ENCODE data around the gene BSG.
"Not testable (repeated sequence)": the region's sequence is repeated elsewhere in the genome, so short reads cannot be mapped to it uniquely, and the experiment has no call there.

Gene BSG

GRCh38 chr19:621191-621590, 48.8 kb downstream of the BSG start:
- DNase-seq = not testable (repeated sequence)

- no peak for DNase-seq
Observed at GRCh38 chr19:621819-622218, 49.4 kb downstream of the BSG start.

- DNase-seq = no peak
Observed at GRCh38 chr19:622666-623065, 50.3 kb downstream of the BSG start.

DNA sequence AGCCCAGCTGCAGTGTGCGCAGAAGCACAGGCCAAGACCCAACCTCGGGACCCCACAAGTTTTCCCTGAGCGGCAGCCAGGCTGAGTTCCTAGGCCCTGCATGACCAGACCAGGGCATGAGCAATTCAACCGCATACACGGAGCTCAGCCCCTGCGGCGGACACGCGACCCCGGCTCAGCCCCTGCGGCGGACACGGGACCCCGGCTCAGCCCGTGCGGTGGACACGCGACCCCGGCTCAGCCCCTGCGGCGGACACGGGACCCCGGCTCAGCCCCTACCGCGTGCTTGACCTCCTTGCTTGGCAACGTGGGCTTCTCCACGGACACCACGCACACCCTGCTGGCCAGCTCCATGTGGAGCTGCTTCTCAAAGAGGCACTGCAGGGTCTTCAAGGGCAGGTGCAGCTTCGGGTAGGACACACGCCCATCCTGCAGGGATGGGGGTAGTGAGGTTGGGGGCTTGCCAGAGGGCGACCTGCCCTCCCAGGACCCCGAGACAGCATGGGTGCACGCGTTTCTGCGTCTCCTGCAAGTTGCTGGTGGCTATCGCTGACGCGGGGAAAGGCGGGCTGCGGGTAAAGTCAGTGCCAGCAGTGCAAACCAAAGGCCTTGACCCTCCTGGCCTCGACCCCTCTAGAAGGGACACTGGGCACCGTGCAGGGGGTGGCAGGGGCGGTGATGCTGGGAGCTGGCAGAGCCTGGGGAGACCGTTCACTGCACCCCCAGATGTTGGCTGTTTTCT, 51.0 kb downstream of the BSG start:
- no peak for DNase-seq

- DNase-seq = no peak
Observed at GRCh38 chr19:623974-624373, 51.6 kb downstream of the BSG start.

GRCh38 chr19:624433-625109, 52.2 kb downstream of the BSG start:
- DNase-seq = no peak

GRCh38 chr19:625257-625656, 52.9 kb downstream of the BSG start:
- no peak for DNase-seq

DNA sequence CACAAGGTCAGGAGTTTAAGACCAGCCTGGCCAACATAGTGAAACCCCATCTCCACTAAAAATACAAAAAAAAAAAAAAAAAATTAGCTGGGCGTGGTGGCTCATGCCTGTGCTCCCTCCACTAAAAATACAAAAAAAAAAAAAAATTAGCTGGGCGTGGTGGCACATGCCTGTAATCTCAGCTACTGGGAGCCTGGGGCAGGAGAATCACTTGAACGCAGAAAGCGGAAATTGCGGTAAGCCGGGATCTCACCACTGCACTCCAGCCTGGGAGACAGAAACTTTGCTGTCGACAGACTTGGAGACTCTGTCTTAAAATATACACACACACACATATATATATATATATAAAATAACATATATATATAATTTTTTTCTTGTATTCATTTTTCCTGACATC, 54.2 kb downstream of the BSG start:
- not testable (repeated sequence) for DNase-seq

DNA sequence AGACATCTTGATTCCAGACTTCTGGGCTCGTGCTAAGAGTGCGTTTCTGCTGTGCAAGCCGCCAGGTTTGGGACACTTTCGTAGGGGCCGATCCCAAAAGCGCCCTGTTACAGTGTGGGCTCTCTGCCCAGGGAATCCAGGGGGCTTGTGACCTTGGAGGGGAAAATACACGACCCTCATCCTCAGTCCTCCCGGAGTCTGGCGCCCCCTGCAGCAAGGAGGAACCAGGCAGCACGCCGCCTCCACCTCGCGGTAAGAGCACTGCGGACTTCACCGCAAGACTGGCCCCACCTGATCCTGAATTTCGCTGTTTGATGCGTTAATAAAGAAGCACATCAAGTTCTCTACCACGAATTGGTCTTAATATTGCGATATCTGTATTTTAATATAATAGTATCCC, 55.8 kb downstream of the BSG start:
- no peak for DNase-seq

DNA sequence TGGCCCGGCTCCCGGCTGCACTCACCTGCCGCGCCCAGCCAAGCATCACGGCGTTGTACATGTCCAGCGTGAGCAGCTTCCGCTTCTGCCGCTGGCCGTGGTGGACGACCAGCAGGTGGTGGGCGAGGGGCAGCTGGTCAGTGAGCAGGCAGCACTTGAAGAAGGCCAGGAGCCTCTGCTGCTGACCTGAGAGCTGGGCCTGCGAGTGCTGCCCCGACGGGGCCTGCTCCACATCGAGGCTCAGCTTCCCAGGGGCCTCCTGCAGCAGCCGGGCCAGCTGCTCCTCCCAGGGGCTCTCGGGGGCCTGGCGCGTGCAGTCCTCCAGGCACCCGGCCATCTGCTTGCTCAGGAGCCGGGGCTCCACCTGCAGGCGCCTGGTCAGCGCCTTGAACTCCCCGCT, 57.1 kb downstream of the BSG start:
- not testable (repeated sequence) for DNase-seq

DNA sequence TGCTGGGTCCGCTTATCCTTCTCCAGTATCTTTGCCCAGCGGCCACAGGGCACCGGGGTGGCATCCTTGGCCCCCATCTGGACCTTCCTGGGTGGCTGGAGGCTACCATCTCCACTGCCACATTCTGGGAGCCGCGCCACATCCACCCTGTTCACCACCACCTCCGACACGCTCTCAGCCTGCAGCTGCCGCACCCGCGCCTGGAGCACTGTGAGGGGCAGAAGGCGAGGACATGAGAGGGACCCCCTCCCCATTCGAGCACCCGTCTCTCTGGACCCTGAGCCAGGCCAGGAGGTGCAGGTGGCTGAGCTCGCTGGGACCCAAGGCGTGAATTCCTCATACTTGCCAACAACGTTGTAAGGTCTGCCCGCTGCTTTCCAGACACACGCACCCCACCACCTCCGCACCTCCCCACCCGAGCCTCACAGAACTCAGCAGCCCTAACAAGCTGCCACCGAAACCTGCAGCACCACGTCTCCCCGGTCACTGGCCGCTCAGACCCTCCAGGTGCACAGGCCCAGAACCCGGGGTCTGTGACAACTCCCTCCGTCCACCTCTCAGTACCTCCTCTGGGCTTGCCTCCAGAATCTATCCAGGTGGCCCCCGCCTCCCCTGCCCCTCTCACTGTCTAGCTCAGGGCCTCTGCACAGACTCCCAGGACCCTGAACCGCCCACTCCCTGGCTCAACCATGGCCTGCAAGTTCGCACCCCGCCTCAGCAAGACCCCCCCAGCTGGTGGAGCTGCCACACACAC, 57.7 kb downstream of the BSG start:
- no peak for DNase-seq

DNA sequence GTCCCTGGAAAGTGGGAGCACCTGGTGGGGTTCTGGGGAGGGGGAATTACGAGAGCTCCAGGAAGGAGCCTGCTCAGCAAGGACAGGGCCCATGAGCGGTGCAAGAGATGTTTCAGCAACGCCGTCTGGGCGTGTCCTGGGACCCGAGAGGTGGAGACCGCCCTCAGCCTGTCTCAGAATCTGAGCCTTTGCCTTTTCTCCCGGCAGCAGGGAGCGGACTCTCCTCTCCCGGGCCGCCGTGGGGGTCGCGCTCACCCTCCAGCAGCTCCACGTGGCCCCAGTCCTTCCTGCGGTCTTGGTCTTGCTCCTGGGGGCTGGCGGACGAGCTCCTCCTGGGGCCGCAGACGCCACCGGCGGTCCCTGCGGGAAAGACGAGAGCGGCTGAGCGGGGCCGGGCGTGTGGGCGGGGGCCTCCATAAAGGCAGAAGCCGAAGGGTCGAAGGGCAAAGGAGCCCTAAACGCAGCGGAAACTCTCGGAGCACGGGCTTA, 60.2 kb downstream of the BSG start:
- DNase-seq = no peak

Data from NCI-H2029 (cell line).